ENCODE data around the gene TEAD1. TPM values are rescaled to one million over a fixed set of nuclear protein-coding genes. Genes with fewer than 3 reads are reported as not detected.

Gene TEAD1
- total RNA-seq, 1 experiment from 2014 or later, result not detected

DNA sequence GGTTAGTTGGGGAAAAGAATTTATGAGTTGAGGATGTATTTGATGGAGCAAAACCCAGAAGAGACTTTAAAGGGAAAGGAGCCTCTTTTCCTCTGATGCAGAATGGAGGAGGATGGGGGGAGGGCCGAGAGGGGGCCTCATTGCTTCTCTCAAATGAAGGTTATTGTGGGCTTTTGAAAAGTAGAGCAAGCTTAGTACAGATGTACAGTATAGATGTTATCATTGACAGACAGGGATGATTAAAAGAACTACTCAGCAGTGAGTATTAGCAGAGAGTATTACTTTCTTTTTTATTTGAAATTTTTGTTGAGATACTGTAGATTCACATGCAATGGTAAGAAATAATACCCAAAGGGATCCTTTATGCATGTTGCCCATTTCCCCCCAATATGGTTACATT is 98.1 kb downstream of the TEAD1 start:
- Histone ChIP-seq H3K79me2 (ENCODE audit: low read length) (no peaks in the 10 kb centered on the region), H3K9me2 (replicated peaks; ENCODE audit: insufficient read depth, low read length) (no peaks in the 10 kb centered on the region), H3K9ac (ENCODE audit: low read length) (no peak overlapping the region), H2AFZ (ENCODE audit: low read length) (no peak overlapping the region), H3K9me3 (ENCODE audit: low read length) (no peaks in the 10 kb centered on the region), H3K4me2 (ENCODE audit: low read depth, low read length, poor library complexity, severe bottlenecking) (no peak overlapping the region), H3K36me3 (ENCODE audit: insufficient read depth, low read length) (no peaks in the 10 kb centered on the region), H3K27me3 (ENCODE audit: low read length) (0 out of 2 replicates have a peak, but pooled peaks cover 2% of the 10 kb centered on the region), H4K20me1 (ENCODE audit: insufficient read depth, low read depth, low read length) (no peaks in the 10 kb centered on the region), H3K4me1 (ENCODE audit: low read length) (no peaks in the 10 kb centered on the region), H3K4me3 (ENCODE audit: low read length) (no peak overlapping the region), H3K27ac (ENCODE audit: low read length) (no peak overlapping the region)
- DNase-seq, result no peak

- Histone ChIP-seq H3K4me1 (ENCODE audit: low read length) (no peaks in the 10 kb centered on the region), H3K9me3 (ENCODE audit: low read length) (no peaks in the 10 kb centered on the region), H2AFZ (ENCODE audit: low read length) (no peak overlapping the region), H3K4me3 (ENCODE audit: low read length) (no peak overlapping the region), H3K4me2 (ENCODE audit: low read depth, low read length, poor library complexity, severe bottlenecking) (no peak overlapping the region), H3K27me3 (ENCODE audit: low read length) (0 out of 2 replicates have a peak, but pooled peaks cover 4% of the 10 kb centered on the region), H3K9me2 (replicated peaks; ENCODE audit: insufficient read depth, low read length) (no peaks in the 10 kb centered on the region), H3K36me3 (ENCODE audit: insufficient read depth, low read length) (no peaks in the 10 kb centered on the region), H4K20me1 (ENCODE audit: insufficient read depth, low read depth, low read length) (no peaks in the 10 kb centered on the region), H3K79me2 (ENCODE audit: low read length) (no peaks in the 10 kb centered on the region), H3K9ac (ENCODE audit: low read length) (no peak overlapping the region), H3K27ac (ENCODE audit: low read length) (no peak overlapping the region)
- no peak for DNase-seq
These were observed 99.4 kb downstream of the TEAD1 start for GRCh38 chr11:12773591-12773990.

- Histone ChIP-seq H3K9ac (ENCODE audit: low read length) (no peak overlapping the region), H3K27me3 (ENCODE audit: low read length) (0 out of 2 replicates have a peak, but pooled peaks cover 4% of the 10 kb centered on the region), H4K20me1 (ENCODE audit: insufficient read depth, low read depth, low read length) (no peaks in the 10 kb centered on the region), H3K36me3 (ENCODE audit: insufficient read depth, low read length) (no peaks in the 10 kb centered on the region), H3K27ac (ENCODE audit: low read length) (no peak overlapping the region), H2AFZ (ENCODE audit: low read length) (no peak overlapping the region), H3K4me2 (ENCODE audit: low read depth, low read length, poor library complexity, severe bottlenecking) (no peak overlapping the region), H3K79me2 (ENCODE audit: low read length) (no peaks in the 10 kb centered on the region), H3K9me2 (replicated peaks; ENCODE audit: insufficient read depth, low read length) (no peaks in the 10 kb centered on the region), H3K9me3 (ENCODE audit: low read length) (no peaks in the 10 kb centered on the region), H3K4me3 (ENCODE audit: low read length) (no peak overlapping the region), H3K4me1 (ENCODE audit: low read length) (no peaks in the 10 kb centered on the region)
- no peak for DNase-seq
These were observed 101.7 kb downstream of the TEAD1 start for GRCh38 chr11:12775955-12776354.

GRCh38 chr11:12777208-12777874 is 103.1 kb downstream of the TEAD1 start:
- Histone ChIP-seq H3K9me2 (replicated peaks; ENCODE audit: insufficient read depth, low read length) (no peaks in the 10 kb centered on the region), H3K27me3 (ENCODE audit: low read length) (0 out of 2 replicates have a peak, but pooled peaks cover 4% of the 10 kb centered on the region), H4K20me1 (ENCODE audit: insufficient read depth, low read depth, low read length) (no peaks in the 10 kb centered on the region)

GRCh38 chr11:12778240-12778905 is 104.2 kb downstream of the TEAD1 start:
- Histone ChIP-seq H3K4me1 (ENCODE audit: low read length) (no peaks in the 10 kb centered on the region), H3K27me3 (ENCODE audit: low read length) (0 out of 2 replicates have a peak, but pooled peaks cover 4% of the 10 kb centered on the region), H3K9me2 (replicated peaks; ENCODE audit: insufficient read depth, low read length) (no peaks in the 10 kb centered on the region), H3K4me2 (ENCODE audit: low read depth, low read length, poor library complexity, severe bottlenecking) (no peak overlapping the region), H2AFZ (ENCODE audit: low read length) (no peak overlapping the region), H3K36me3 (ENCODE audit: insufficient read depth, low read length) (no peaks in the 10 kb centered on the region), H3K27ac (ENCODE audit: low read length) (no peak overlapping the region), H3K9ac (ENCODE audit: low read length) (no peak overlapping the region), H3K9me3 (ENCODE audit: low read length) (no peaks in the 10 kb centered on the region), H4K20me1 (ENCODE audit: insufficient read depth, low read depth, low read length) (no peaks in the 10 kb centered on the region), H3K79me2 (ENCODE audit: low read length) (no peaks in the 10 kb centered on the region), H3K4me3 (ENCODE audit: low read length) (no peak overlapping the region)
- DNase-seq, result no peak

More at GRCh38 chr11:12777208-12777874, 103.1 kb downstream of the TEAD1 start:
- no peaks in the 10 kb centered on the region for H3K79me2 ChIP-seq (ENCODE audit: low read length)
- H3K4me1 ChIP-seq (ENCODE audit: low read length), result no peaks in the 10 kb centered on the region
- H3K36me3 ChIP-seq (ENCODE audit: insufficient read depth, low read length), result no peaks in the 10 kb centered on the region
- DNase-seq, result no peak
- H3K9me3 ChIP-seq (ENCODE audit: low read length), result no peaks in the 10 kb centered on the region
- H3K4me3 ChIP-seq (ENCODE audit: low read length), result no peak overlapping the region
- no peak overlapping the region for H3K4me2 ChIP-seq (ENCODE audit: low read depth, low read length, poor library complexity, severe bottlenecking)
- no peak overlapping the region for H3K9ac ChIP-seq (ENCODE audit: low read length)
- no peak overlapping the region for H3K27ac ChIP-seq (ENCODE audit: low read length)
- no peak overlapping the region for H2AFZ ChIP-seq (ENCODE audit: low read length)

GRCh38 chr11:12783765-12784164 is 109.5 kb downstream of the TEAD1 start:
- no peak overlapping the region for H3K4me3 ChIP-seq (ENCODE audit: low read length)
- no peak overlapping the region for H2AFZ ChIP-seq (ENCODE audit: low read length)
- DNase-seq, result no peak
- no peaks in the 10 kb centered on the region for H3K9me2 ChIP-seq (replicated peaks; ENCODE audit: insufficient read depth, low read length)
- H3K9ac ChIP-seq (ENCODE audit: low read length), result no peak overlapping the region
- H3K9me3 ChIP-seq (ENCODE audit: low read length), result no peaks in the 10 kb centered on the region
- no peaks in the 10 kb centered on the region for H4K20me1 ChIP-seq (ENCODE audit: insufficient read depth, low read depth, low read length)
- H3K4me1 ChIP-seq (ENCODE audit: low read length), result no peaks in the 10 kb centered on the region
- H3K4me2 ChIP-seq (ENCODE audit: low read depth, low read length, poor library complexity, severe bottlenecking), result no peak overlapping the region
- H3K36me3 ChIP-seq (ENCODE audit: insufficient read depth, low read length), result no peaks in the 10 kb centered on the region
- no peaks in the 10 kb centered on the region for H3K79me2 ChIP-seq (ENCODE audit: low read length)
- no peaks in the 10 kb centered on the region for H3K27me3 ChIP-seq (ENCODE audit: low read length)
- H3K27ac ChIP-seq (ENCODE audit: low read length), result no peak overlapping the region

DNA sequence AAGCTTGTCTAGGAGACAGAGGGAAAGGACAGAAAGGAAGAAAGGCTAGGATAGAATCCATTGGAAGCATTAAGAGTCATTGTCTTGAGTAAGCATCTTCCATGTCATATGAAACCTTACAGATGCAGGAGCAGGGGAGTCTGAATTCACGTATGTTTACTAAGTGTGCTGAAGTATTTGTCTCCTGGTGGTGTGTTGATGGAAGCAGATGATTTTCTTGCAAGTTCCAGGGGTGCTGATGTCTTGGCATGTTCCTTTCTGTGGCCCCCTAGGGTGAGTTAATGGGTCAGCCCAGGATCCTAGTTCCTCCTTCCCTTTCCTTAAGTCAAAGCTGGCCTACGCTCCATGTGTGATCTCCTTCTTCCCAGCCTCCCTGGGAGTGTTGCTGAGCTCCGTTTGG is 110.2 kb downstream of the TEAD1 start:
- no peak overlapping the region for H3K4me3 ChIP-seq (ENCODE audit: low read length)
- no peaks in the 10 kb centered on the region for H3K79me2 ChIP-seq (ENCODE audit: low read length)
- no peaks in the 10 kb centered on the region for H3K9me3 ChIP-seq (ENCODE audit: low read length)
- no peaks in the 10 kb centered on the region for H3K4me1 ChIP-seq (ENCODE audit: low read length)
- no peak for DNase-seq
- no peak overlapping the region for H3K9ac ChIP-seq (ENCODE audit: low read length)
- no peaks in the 10 kb centered on the region for H3K27me3 ChIP-seq (ENCODE audit: low read length)
- no peaks in the 10 kb centered on the region for H3K36me3 ChIP-seq (ENCODE audit: insufficient read depth, low read length)
- H3K9me2 ChIP-seq (replicated peaks; ENCODE audit: insufficient read depth, low read length), result no peaks in the 10 kb centered on the region
- H4K20me1 ChIP-seq (ENCODE audit: insufficient read depth, low read depth, low read length), result no peaks in the 10 kb centered on the region
- no peak overlapping the region for H3K4me2 ChIP-seq (ENCODE audit: low read depth, low read length, poor library complexity, severe bottlenecking)
- no peak overlapping the region for H3K27ac ChIP-seq (ENCODE audit: low read length)
- no peak overlapping the region for H2AFZ ChIP-seq (ENCODE audit: low read length)

DNA sequence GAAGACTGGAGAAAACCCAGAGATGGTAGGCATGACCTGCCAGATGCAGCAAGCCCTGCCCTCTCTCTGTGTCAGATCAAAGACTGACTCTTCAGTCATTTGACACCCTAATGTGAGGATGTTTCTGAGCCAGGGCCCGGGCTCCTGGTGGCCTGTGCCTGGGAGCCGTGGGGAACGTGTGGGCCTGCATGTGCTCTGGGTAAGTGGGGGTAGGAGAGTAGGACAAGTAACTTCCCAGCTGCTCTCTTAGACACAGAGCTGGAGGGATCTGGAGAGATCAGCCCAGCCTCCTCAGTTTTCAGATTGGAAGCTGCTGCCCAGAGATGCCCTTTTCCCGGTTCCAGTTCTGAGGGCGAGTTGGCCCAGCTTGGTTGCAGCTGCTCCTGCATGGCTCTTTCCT is 110.8 kb downstream of the TEAD1 start:
- H3K9me2 ChIP-seq (replicated peaks; ENCODE audit: insufficient read depth, low read length), result no peaks in the 10 kb centered on the region

More for the DNA sequence above, 110.8 kb downstream of the TEAD1 start:
- no peaks in the 10 kb centered on the region for H3K27me3 ChIP-seq (ENCODE audit: low read length)
- DNase-seq, result no peak
- H3K4me3 ChIP-seq (ENCODE audit: low read length), result no peak overlapping the region
- H3K9me3 ChIP-seq (ENCODE audit: low read length), result no peaks in the 10 kb centered on the region
- no peaks in the 10 kb centered on the region for H3K79me2 ChIP-seq (ENCODE audit: low read length)
- no peak overlapping the region for H3K27ac ChIP-seq (ENCODE audit: low read length)
- H3K36me3 ChIP-seq (ENCODE audit: insufficient read depth, low read length), result no peaks in the 10 kb centered on the region
- H3K4me1 ChIP-seq (ENCODE audit: low read length), result no peaks in the 10 kb centered on the region
- no peak overlapping the region for H2AFZ ChIP-seq (ENCODE audit: low read length)
- no peak overlapping the region for H3K9ac ChIP-seq (ENCODE audit: low read length)
- no peaks in the 10 kb centered on the region for H4K20me1 ChIP-seq (ENCODE audit: insufficient read depth, low read depth, low read length)
- no peak overlapping the region for H3K4me2 ChIP-seq (ENCODE audit: low read depth, low read length, poor library complexity, severe bottlenecking)

All from Karpas-422 (cell line).